ENCODE results near the gene RPS6KA1.
A peak's percentile ranks its signal among the peaks of the same experiment; 100 is the strongest.
"Not testable (repeated sequence)": the region's sequence is repeated elsewhere in the genome, so short reads cannot be mapped to it uniquely, and the experiment has no call there.

Gene RPS6KA1

DNA sequence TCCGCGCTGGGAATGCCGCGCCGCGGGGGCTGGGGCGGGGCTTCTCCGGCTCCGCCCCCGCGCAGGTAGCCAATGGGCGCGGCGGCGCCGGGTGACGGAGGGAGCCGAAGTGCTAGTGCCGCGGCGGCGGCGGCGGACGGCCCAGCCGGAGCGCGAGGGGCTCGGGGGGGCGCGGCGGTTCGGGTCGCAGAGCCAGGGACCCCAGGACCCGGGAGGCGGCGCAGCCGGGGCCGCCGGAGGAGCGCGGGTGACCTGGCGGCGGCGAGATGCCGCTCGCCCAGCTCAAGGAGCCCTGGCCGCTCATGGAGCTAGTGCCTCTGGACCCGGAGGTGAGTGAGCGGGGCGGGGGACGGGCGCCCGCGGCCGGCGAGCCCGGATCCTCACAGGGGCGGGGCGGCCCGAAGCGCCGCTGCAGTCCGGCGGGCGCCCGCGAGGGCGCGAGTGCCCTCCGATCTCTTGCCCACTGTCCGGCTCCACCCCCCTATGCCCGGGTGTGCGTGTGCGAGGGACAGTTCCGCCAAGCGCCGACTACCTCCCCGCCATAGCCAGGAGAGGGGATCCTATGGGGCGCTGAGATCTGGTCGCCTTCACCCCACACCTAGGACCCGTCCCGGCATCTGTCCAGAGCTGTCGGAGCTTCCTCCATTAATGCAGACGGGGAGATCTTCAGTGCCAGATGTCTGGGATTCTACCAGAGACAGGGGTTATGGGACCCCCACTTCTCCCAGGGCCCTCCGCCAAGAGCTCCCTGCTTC is at the start of gene RPS6KA1:
RPS6KA1 (plus strand) TSS at position 107 of the 755 bp plus-strand sequence; CDS start at position 267, 160 bp downstream.
- DNase-seq = peak; percentile 61

- DNase-seq = no peak
These were observed 46.6 kb upstream of the RPS6KA1 start for GRCh38 chr1:26482921-26483320.

- no peak for DNase-seq
These were observed 45.6 kb upstream of the RPS6KA1 start for GRCh38 chr1:26483980-26484379.

- DNase-seq = no peak
These were observed 39.4 kb upstream of the RPS6KA1 start for GRCh38 chr1:26490155-26490554.

DNA sequence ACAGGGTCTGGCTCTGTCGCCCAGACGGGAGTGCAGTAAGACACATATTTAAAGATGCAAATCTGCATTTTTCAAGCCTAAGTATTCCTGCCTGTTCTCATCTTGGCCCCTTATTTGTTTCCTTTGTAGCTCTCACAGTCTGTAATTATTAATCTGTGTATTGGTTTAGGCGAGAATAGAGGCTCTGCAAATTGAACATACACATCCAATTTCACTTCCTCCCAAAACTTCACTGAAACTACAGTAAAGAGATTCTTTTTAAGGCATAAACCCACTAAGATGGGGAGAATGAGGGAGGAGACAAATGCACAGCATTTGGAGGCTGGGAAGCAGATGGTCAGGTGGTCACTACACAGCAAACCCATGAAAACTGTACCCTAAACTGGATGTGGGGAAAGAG is 36.3 kb upstream of the RPS6KA1 start:
- DNase-seq = no peak

- no peak for DNase-seq
These were observed 35.6 kb upstream of the RPS6KA1 start for GRCh38 chr1:26493938-26494337.

GRCh38 chr1:26496861-26497260 is 32.7 kb upstream of the RPS6KA1 start:
- DNase-seq = no peak

- DNase-seq = no peak
These were observed 30.7 kb upstream of the RPS6KA1 start for GRCh38 chr1:26498894-26499293.

DNA sequence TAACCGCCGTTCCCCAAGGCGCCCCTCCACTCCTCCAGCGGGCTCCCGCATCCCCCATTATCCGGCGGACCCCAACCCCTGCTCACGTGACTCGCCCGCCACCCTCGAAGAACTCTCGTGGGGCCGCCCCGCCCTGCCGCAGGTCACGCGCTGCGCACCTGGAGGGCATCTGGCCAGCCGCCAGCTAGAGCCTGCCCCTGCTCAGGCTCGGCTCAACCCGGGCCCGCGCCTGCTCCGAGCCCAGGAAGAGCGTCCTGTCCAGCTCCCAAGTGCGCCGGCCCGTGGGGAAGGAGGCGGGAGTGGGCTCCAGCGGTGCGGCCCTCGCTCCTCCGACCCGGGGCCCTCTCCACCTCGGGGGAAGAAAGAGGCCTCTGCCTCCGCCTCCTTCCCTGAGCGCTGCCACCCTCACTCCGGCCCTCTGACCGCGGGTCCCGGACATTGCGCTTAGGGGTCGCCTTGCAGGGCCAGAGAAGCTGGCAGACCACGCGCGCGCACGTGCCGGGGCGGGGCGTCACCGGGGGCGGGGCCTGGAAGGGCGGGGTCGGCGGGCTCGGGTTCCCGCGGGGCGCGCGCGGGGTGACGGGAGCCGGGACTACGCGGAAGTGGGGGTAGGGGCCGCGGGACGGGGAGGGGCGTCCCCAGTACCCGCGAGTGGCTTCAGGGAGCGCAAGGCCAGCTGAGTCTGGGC is 28.9 kb upstream of the RPS6KA1 start:
- DNase-seq = peak; percentile 88

GRCh38 chr1:26510711-26511110 is 18.9 kb upstream of the RPS6KA1 start:
- not testable (repeated sequence) for DNase-seq

DNA sequence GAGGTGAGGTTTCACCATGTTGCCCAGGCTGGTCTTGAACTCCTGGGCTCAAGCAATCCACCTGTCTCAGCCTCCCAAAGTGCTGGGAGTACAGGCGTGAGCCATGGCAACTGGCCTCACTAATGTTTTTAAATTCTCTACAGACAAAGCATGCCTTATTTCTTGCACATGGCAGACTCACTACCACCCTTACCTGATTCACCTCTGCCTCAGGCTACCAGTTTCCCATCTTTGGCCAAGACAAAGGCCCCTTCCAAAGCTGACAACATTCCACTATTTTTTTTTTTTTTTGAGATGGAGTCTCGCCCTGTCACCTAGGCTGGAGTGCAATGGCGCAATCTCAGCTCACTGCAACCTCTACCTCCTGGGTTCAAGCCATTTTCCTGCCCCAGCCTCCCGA is 13.7 kb upstream of the RPS6KA1 start:
- not testable (repeated sequence) for DNase-seq

DNA sequence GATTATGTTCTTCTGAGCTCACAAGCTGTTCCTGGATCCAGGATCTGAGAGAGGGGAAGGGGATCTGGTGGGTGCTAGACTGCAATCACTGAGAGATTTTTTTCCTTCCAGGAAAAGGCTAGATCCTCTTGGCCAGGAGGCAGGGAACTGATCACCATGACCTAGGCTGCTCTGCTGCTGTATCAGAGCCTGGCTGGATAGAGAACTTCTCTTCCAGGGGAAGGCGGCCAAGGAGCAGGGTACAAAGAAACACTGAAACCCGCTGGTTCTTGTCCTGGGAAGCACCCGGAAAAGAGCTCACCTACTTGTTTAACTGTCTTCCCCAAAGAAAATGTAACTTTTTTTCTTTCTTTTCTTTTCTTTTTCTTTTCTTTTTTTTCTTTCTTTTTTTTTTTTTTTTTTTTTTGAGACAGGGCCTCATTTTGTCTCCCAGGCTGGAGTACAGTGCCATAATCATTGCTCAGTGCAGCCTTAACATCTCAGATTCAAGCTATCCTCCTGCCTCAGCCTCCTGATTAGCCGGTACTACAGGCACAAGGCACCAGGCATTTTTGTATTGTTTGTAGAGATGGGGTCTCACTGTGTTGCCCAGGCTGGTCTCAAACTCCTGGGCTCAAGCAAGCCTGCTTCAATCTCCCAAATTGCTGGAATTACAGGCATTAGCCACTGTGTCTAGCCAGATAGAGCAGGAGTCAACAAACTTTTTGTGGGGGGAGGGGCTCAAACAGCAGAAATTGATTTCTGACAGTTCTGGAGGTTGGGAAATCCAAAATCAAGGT is 12.4 kb upstream of the RPS6KA1 start:
- DNase-seq = no peak

DNA sequence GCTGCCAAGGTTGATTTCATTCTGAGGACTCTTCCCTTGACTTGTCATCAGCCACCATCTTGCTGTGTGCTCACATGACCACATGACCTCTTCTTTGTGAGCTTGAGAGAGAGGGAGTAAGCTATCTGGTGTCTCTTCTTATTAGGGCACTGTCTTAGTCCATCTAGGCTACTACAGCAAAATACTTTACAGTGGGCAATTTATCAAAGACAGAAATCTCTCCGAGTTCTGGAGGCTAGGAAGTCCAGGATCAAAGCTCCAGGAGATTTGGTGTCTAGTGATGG is 11.9 kb upstream of the RPS6KA1 start:
- no peak for DNase-seq

GRCh38 chr1:26518355-26518754 is 11.2 kb upstream of the RPS6KA1 start:
- no peak for DNase-seq

DNA sequence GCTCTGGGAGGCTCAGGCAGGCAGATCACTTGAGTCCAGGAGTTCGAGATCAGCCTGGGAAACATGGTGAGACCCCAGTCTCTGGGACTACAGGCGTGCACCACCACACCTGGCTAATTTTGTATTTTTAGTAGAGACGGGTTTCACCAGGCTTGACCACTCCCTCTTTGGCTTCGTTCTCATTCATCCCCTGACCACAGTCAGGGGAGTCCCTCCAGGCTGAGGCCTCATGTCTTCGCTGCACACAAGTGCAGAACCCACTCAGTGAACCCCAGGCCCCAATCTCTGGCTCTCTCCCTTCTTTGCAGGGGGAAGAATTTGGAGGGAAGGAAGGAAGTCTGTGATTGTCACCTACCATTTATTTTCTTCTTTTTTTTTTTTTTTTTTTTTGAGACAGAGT is 9.2 kb upstream of the RPS6KA1 start:
- no peak for DNase-seq

DNA sequence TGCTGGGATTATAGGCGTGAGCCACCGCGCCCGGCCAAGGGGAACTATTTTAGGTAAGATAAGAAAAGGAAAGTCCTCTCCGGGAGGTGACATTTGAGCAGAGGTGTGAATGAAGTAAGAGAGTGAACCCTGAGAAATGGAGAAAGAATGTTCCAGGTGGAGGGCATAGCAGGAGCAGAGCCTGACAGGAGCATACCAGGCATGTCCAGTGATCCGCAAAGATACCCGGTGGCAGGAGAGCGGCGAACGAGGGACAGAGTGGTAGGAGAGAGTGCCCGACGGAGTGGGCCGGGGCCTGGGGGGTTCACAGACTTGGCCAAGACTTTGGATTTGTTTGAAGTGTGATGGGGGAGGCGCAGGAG is 7.9 kb upstream of the RPS6KA1 start:
- no peak for DNase-seq

DNA sequence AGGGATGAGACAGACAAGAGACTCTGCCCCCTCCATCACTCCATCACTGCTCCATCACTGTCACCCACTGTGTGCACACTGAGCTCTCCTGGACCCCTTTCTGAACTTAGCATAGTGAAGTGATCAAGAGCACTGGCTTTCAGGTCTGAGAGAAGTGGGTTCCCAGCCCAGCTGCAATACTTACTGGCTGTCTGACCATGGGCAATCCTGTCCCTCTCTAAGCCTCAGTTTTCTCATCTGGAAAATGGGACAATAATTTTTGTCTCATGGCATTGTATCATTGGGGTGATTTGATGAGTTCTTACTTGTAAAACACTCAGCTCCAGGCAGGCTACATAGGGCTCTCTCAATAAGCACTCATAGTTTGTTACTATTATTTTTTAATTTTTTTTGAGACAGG is 7.5 kb upstream of the RPS6KA1 start:
- DNase-seq = no peak

GRCh38 chr1:26524181-26524580 is 5.4 kb upstream of the RPS6KA1 start:
- DNase-seq = no peak

DNA sequence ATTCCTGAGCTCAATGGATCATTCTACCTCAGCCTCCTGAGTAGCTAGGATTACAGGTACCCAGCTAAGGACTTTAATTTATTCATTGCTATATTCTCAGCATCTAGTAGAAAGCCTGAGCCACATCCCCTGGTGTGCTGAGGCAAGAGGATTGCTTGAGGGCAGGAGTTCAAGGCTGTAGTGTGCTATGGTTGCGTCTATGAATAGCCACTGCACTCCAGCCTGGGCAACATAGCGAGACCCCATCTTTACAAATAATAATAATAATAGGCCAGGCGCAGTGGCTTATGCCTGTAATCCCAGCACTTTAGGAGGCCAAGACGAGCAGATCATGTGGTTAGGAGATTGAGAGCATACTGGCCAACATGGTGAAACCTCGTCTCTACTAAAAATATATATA is 3.3 kb upstream of the RPS6KA1 start:
- no peak for DNase-seq

DNA sequence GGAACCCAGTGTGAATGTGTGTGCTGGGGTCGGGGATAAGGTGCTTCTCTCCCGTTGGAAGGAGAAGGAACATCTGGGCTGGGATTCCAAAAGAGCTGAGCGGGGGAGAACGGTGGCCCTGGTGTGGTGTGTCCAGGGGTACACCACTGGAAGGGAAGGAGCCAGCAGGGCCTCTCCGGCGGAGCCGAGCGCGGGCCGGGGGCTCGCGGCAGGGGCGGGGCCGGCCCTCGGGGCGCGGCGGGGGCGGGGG is 231 bp upstream of the RPS6KA1 start:
- no peak for DNase-seq

GRCh38 chr1:26530410-26530894 is 891 bp downstream of the RPS6KA1 start:
- DNase-seq = no peak

DNA sequence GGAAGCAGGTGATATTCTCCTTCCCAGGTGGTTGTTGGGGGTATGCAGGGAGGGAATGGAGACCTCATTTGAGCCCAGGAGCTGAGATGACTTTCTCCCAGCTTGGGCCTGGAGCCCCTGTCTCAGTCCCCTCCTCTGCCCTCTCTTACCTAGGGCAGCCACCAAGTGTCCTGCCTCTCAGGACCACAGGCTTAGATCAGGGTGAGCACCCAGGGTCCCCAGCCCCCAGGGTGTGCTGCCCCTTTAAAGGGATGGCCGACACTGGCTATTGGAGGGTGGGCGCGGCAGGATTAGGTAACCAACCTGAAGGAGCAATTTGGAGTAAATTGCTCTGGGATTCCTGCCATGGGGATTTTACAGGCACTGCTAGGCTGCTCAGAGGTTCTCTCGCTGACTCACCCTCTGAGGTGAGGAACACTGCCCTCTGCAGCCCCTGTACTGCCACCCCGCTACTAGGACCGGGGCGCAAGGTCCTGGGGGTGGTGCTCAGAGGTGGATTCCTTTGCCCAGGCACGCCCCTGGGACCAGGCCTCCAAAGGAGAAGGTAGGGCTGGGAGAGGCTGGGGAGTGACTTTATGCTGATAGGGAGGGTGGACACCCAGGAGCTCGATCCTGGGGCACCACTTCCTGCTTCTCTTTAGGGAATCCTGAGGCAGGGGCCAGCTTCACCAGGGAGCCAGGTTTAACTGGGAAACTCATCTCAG is 1.5 kb downstream of the RPS6KA1 start:
- no peak for DNase-seq

DNA sequence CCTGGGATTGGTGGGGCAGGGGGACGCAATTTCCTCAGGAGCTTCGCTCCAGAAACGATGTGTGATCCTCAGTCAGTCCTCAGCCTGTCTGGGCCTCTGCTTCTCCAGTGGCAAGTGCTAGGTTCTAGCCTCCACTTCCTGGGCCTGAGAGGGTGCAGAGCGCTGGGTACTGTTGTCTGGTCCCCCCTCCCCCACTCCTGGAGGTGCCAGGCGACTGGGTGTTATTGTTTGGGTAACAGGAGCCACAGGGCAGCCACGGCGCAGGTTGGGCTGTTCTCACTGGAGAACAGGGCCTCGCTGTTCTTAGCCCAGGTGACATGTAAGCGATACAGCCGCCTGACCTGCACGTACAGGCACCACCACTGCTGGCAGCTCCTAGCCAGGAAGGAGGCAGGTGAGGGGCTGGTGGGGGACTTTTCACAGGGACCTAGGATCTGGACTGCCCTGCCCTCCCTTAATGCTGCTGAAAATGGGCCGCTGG is 2.1 kb downstream of the RPS6KA1 start:
- DNase-seq = no peak
